ENCODE measurements around the gene OR5L2. TPM values are rescaled to one million over a fixed set of nuclear protein-coding genes. Genes with fewer than 3 reads are reported as not detected.

The OR5L2 gene
- total RNA-seq, 1 experiment from 2014 or later = not detected

DNA sequence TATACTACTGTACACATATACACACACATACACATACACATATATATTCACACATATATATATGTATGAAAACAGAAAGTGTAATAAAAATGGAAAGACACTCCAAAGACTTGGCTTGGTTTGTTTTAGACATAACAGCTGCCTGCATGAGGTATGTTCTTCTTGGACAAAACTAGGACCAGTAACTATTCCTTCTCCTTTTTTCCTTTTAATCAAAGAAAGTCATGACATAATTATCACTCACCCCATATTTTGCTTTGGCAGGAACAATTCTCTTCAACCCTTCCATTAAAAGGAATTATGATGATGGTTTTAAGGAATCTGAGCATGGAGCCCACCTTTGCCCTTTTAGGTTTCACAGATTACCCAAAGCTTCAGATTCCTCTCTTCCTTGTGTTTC, 31.8 kb upstream of the OR5L2 start, which contains the start of gene OR5D14:
Gene OR5D14, plus strand, starts transcription at position 301 of the 400 bp plus-strand sequence. Its CDS starts 0 bp downstream, at position 301.
- intact Hi-C loops (cut with micrococcal nuclease; ENCODE audit: unreplicated experiment) = no loop called here

DNA sequence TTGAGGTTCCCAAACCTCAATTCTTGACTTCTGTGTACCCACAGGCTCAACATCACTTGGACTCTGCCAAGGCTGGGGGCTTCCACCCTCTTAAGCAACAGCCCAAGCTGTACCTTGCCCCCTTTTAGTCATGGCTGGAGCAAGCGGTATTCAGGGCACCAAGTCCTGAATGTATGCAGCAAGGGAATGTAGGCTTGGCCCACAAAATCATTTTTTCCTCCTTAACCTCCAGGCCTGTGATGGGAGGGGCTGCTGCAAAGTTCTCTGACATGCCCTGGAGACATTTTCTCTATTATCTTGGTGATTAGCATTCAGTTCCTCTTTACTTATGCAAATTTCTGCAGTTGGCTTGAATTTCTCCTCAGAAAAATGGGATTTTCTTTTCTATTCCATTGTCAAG, 20.8 kb upstream of the OR5L2 start:
- H3K36me3 ChIP-seq (ENCODE audit: low read depth) = no peaks in the 10 kb centered on the region
- H3K9me2 ChIP-seq (ENCODE audit: insufficient read depth) = no peaks in the 10 kb centered on the region
- intact Hi-C loops (cut with micrococcal nuclease; ENCODE audit: unreplicated experiment) = no loop called here
- BruUV-seq (replicated peaks) = no TSS peak
- H3K4me2 ChIP-seq = no peak overlapping the region
- no peaks in the 10 kb centered on the region for H3K27me3 ChIP-seq (ENCODE audit: insufficient read depth, low read depth)
- no peak overlapping the region for H3K27ac ChIP-seq
- CTCF ChIA-PET = no interaction called here
- H2AFZ ChIP-seq = no peak overlapping the region
- TF ChIP-seq EZH2 (IDR thresholded peaks at IDR 0.05; ENCODE audit: low read depth) = no peak
- TF ChIP-seq, protein P1, sequence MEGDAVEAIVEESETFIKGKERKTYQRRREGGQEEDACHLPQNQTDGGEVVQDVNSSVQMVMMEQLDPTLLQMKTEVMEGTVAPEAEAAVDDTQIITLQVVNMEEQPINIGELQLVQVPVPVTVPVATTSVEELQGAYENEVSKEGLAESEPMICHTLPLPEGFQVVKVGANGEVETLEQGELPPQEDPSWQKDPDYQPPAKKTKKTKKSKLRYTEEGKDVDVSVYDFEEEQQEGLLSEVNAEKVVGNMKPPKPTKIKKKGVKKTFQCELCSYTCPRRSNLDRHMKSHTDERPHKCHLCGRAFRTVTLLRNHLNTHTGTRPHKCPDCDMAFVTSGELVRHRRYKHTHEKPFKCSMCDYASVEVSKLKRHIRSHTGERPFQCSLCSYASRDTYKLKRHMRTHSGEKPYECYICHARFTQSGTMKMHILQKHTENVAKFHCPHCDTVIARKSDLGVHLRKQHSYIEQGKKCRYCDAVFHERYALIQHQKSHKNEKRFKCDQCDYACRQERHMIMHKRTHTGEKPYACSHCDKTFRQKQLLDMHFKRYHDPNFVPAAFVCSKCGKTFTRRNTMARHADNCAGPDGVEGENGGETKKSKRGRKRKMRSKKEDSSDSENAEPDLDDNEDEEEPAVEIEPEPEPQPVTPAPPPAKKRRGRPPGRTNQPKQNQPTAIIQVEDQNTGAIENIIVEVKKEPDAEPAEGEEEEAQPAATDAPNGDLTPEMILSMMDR (conservative IDR thresholded peaks at IDR 0.05) = no peak
- H3K4me3 ChIP-seq = no peak overlapping the region
- no peaks in the 10 kb centered on the region for H3K79me2 ChIP-seq (ENCODE audit: low read depth)
- no peaks in the 10 kb centered on the region for H3K9me3 ChIP-seq (ENCODE audit: insufficient read depth, low read depth)
- no peak for DNase-seq
- no peaks in the 10 kb centered on the region for H4K20me1 ChIP-seq (ENCODE audit: insufficient read depth)
- no peaks in the 10 kb centered on the region for H3K4me1 ChIP-seq (replicated peaks; ENCODE audit: insufficient read depth)
- POLR2A ChIA-PET (ENCODE audit: unreplicated experiment) = no interaction called here
- H3F3A ChIP-seq (ENCODE audit: insufficient read depth, low read depth) = no peaks in the 10 kb centered on the region

More for the DNA sequence above, 31.8 kb upstream of the OR5L2 start, which contains the start of gene OR5D14:
- Histone ChIP-seq H3K4me2 (no peak within 1 kb of the TSS), H3F3A (ENCODE audit: insufficient read depth, low read depth) (no peaks in the 10 kb centered on the region), H3K27me3 (ENCODE audit: insufficient read depth, low read depth) (no peaks in the 10 kb centered on the region), H3K4me1 (replicated peaks; ENCODE audit: insufficient read depth) (no peaks in the 10 kb centered on the region), H2AFZ (no peak within 1 kb of the TSS), H3K9me2 (ENCODE audit: insufficient read depth) (no peaks in the 10 kb centered on the region), H3K9me3 (ENCODE audit: insufficient read depth, low read depth) (no peaks in the 10 kb centered on the region), H3K79me2 (ENCODE audit: low read depth) (no peaks in the 10 kb centered on the region), H3K27ac (no peak within 1 kb of the TSS), H3K36me3 (ENCODE audit: low read depth) (no peaks in the 10 kb centered on the region), H3K4me3 (no peak within 1 kb of the TSS), H4K20me1 (ENCODE audit: insufficient read depth) (no peaks in the 10 kb centered on the region)
- BruUV-seq (replicated peaks) = no TSS peak
- DNase-seq = no peak
- POLR2A ChIA-PET (ENCODE audit: unreplicated experiment) = no interaction called here
- CTCF ChIA-PET = no interaction called here
- TF ChIP-seq EZH2 (IDR thresholded peaks at IDR 0.05; ENCODE audit: low read depth) = no peak
- TF ChIP-seq, protein P1 (conservative IDR thresholded peaks at IDR 0.05) = no peak

DNA sequence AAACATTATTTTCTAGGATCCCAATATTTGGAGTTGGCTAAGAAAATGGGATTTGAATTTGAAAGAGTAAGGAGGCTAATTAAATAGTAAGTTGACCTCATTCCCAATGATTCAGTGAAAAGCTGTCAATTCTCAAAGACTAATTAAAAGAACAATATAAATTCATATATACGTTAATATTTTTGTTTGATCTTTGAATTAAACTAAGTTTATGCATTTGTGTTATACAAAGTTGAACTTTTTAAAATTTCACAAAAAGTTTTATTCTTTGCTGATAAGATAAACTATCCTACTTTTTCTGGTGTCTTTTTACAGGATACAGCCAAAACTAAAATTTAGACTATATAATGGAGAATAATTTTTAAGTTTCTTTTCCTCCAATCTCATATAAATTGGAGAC, 16.0 kb upstream of the OR5L2 start, which contains the start of gene OR5L1:
Gene OR5L1, plus strand, starts transcription at position 301 of the 400 bp plus-strand sequence. CDS start 100 bp downstream, outside the sequence.
- BruUV-seq (replicated peaks) = no TSS peak
- H3K4me1 ChIP-seq (replicated peaks; ENCODE audit: insufficient read depth) = no peaks in the 10 kb centered on the region
- H3K4me2 ChIP-seq = no peak within 1 kb of the TSS
- no peak for DNase-seq
- no peaks in the 10 kb centered on the region for H3K27me3 ChIP-seq (ENCODE audit: insufficient read depth, low read depth)
- H4K20me1 ChIP-seq (ENCODE audit: insufficient read depth) = no peaks in the 10 kb centered on the region
- H2AFZ ChIP-seq = no peak within 1 kb of the TSS
- H3K27ac ChIP-seq = no peak within 1 kb of the TSS
- intact Hi-C loops (cut with micrococcal nuclease; ENCODE audit: unreplicated experiment) = no loop called here
- ChIA-PET CTCF (no interaction called here), POLR2A (ENCODE audit: unreplicated experiment) (no interaction called here)
- H3K9me3 ChIP-seq (ENCODE audit: insufficient read depth, low read depth) = 0 out of 2 replicates have a peak, but pooled peaks cover 3% of the 10 kb centered on the region
- no peaks in the 10 kb centered on the region for H3K9me2 ChIP-seq (ENCODE audit: insufficient read depth)
- no peaks in the 10 kb centered on the region for H3K36me3 ChIP-seq (ENCODE audit: low read depth)
- H3K4me3 ChIP-seq = no peak within 1 kb of the TSS
- H3K79me2 ChIP-seq (ENCODE audit: low read depth) = no peaks in the 10 kb centered on the region
- TF ChIP-seq EZH2 (IDR thresholded peaks at IDR 0.05; ENCODE audit: low read depth) = no peak
- TF ChIP-seq, protein P1 (conservative IDR thresholded peaks at IDR 0.05) = no peak
- no peaks in the 10 kb centered on the region for H3F3A ChIP-seq (ENCODE audit: insufficient read depth, low read depth)
